Amygdala (tissue), 56 donors: ENCODE measurements around the gene SEBOX.
"Not testable (repeated sequence)": the region's sequence is repeated elsewhere in the genome, so short reads cannot be mapped to it uniquely, and the experiment has no call there.

Experiments
- DNase-seq, 56 donors: peaks; one replicate each; lab custom pipeline; 2025; lab: John Stamatoyannopoulos, UW

Gene SEBOX

DNA sequence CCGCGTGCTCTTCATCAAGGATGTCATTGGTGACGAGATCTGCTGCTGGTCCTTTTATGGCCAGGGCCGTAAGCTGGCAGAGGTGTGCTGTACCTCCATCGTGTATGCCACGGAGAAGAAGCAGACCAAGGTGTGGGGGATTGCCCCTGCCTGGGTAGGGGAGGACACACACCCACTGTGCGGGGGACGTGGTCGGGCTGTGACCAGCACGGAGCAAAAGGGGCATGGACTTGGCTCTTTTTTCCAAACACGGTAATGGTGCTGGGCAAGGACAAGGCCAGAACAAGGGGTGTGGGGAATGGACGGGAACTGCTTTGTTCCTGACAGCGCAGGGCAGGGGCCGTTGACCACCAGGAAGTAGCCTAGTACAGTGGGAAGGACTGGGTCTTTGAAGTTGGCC, 22.7 kb downstream of the SEBOX start:
- DNase-seq, result no peak

DNA sequence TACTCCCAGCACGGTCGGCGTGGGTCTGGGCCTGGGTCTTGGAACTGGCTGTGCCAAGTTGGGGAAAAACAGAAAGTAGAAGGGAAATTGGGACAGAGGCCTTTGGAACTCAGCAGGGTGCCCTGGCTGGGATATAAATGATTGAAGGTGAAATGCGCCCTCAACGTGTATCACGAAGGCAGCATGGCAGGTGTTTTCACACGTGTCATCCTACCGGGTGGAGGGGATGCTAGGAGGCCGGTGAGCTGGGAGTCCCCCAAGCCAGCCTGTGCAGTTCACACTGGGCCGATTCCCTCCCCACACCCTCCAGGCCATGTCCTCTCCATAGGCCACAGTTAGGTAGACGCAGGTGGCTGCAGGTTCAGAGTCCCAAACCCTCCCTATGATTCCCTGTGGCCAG, 23.5 kb downstream of the SEBOX start:
- DNase-seq, result no peak

DNA sequence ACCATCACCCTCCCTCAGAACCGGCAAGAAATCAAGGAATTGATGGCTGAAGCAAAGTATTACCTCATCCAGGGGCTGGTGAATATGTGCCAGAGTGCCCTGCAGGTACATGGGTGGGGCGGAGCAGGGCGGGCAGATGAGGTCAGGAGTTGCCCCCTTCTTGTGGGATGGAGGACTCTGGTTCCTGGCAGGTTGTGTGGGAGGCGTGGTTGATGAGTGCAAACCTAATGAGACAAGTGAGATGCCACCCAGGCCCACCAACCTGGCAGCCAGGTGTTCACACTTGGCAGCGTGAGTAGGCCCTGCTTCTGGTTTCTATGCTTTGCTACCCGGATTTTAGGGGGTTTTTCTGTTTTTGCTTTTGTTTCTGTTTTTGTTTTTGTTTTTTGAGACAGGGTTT, 24.6 kb downstream of the SEBOX start:
- no peak for DNase-seq

DNA sequence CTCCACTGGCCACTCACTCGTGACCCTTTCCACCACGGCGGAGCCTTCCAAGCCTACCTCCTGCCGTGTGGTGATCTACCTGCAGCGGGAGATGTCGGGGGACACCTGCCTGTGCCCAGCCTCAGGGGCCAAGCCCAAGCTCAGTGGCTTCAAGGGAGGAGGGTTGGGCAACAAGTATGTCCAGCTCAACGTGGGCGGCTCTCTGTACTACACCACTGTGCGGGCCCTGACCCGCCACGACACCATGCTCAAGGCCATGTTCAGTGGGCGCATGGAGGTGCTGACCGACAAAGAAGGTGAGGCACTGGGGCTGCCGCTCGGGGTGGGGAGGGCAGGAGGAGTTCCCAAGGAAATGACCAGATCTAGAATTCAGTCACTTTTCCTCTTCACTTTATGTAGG, 25.6 kb downstream of the SEBOX start:
- DNase-seq, result no peak

DNA sequence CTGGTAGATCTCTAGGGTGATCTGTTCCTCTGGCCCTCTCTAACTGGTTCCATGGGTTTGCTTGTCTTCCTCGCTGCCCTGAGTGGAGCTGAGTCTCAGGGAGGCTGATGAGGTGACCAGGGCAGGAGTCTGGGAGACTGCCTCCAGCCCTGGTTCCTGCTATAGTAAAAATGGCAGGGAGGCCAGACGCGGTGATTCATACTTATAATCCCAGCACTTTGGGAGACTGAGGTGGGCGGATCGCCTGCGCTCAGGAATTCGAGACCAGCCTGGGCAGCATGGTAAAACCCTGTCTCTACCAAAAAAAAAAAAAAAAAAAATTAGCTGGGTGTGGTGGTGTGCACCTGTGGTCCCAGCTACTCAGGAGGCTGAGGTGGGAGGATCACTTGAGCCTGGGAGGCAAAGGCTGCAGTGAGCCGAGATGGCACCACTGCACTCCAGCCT, 26.2 kb downstream of the SEBOX start:
- not testable (repeated sequence) for DNase-seq

DNA sequence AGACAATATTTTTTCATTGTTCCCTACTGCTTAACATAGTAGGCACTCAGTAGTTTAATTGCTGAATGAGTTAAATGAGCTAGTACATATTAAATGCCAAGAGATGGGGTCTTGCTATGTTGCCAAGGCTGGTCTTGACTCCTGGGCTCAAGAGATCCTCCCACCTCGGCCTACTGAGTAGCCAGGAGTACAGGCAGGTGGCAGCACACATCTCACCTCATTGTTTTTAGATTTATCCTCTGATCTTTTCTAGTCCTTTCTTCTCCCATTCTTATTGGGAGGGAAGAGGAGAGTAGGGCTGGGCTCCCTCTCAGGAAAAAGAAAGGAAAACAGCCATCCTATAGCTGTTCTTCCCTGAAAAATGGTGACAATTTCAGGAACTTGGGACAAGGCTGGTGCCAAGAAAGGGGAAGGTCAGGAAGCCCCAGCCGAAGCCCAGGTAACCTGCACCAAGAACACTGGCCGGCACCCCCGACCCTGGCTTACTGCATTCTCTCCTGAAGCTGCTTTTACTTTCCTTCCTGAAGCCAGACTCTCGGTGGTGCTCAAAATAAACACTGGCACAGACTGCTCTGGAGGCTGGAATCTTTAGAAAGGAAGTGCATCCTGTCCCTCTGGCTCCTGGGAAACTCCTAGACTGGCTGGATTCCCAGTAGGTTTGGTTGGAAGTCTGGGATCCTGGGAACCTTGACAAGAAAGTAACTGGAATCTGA, 26.8 kb downstream of the SEBOX start:
- no peak for DNase-seq

DNA sequence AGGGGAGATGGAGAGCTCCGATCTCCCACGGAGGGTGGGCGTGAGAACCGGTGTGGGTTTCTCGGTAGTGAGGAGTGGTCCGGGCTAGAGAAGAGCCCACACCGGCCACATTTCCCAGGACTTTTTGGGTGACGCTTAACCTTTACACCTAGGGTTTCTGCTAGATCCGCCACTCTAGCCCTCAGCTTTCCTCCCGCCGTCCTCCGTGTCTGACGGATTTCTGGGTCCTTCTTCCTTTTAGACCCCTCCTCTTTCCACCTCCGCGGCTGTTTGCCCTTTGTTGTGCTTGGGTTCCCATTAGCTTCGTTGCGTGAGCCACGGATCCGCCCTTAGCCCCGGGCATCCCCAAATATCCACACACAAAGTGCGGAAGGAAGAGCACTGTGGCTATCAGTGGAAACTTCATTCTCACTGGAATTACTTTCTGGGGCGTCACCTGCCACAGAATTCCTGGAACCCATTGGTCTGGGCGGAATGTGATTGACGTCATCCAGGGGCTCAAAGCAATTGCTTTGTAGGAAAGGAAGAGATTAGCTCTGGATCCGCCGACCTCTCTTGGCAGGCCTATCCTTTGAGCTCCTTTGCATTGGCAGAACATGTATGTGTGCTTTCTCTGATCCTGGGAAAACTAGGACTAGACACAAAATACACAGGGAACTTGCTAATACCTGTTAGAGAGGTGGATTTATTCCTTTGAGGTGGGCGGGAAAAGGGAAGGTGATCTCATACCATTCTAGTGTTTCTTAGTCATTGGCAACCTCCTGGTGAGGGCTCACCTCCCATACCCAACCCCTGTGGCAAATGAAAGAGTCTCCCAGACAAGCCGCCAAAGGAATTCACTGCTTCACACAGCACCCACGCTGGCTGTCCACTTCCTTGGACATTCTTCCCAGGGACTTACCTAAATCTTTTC, 28.8 kb downstream of the SEBOX start:
- peak in 21 of 56 donors; percentile 12 to 65 (median 30) for DNase-seq

DNA sequence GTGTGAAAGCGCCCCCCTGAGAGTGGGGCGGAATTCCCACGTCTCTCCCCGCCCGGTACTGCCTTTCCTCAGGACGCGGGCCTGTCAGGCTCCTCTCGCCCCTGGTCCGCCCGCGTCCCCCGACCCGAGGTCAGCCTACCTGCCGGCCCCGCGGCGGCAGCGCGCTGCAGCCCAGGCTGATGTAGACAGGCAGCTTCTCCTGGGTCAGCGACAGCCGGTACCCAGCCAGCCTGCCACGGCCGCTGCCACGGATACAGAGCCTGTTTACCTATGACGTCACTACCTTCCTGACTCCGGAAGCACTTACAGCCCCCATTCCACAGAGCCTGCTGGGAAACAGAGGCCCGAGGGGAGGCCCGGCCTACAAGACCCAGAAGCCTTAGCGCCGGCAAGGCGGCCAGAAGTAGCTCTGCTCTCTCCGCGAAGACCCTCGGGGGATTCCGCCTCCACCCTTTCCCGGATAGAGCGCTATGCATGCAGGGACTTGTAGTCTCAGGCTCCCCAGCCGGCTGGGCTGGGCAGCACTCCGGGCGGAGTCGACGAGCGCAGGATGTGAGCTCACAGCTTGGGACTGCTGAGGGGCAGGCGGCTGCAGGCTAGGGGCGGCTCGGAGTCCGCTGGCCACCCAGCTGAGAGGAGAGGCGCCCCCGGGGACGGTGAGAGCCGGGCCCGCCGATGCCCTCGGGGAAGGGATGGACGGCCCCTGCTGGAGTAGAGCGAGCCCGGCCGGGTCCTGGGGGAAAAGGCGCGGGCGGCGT, 29.6 kb downstream of the SEBOX start, which contains the start of the genes IFT20 and TNFAIP1:
IFT20 (minus strand) TSS at position 272 of the 758 bp plus-strand sequence. CDS start 3,487 bp downstream, outside the sequence.
TNFAIP1 (plus strand) TSS at position 561 of the 758 bp plus-strand sequence. CDS start 3,761 bp downstream, outside the sequence.
- DNase-seq, result peak; percentile 83 to 100 (median 99)

DNA sequence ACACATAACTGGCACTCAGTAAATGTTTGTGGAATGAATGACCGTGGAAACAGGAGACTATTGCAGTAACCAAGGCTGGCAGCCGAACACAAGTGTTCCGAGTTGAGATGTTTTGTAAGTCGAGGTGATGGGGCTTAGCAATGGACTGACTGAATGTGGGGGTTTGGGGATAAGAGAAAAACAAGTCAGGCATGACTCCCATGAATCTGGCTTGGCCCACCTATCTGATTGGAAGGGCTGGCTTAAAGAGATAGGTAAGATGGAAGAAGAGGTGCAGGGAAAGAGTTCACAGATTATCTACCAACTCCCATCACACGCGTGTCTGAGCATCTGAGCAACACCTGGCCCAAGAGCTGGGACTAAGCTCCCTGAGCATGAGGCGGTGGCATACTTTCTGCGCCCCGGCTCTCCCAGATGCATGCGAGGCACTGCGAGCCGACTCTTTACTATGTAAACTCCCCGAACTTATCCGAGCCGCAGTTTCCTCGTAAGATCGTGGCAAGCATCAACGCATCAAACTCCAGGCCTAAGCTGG, 30.3 kb downstream of the SEBOX start:
- no peak for DNase-seq

DNA sequence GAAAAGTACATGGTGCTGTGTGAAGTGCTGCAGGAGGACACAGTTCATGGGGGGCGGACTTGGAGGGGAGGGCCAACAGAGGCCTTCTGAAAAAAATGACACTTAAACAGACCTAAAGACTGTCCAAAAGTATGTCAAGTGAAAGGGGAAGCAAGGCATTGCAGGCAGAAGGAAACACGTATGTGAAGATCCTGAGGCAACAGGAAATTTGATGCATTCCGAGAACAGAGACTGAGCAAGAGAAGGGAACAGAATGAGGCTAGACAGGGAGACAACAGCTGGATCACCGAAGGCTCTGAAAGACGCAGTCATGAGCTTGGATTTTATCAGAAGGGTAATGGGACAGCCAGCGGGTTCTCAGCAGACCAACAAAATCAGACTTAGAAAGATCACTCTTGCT, 30.8 kb downstream of the SEBOX start:
- DNase-seq, result no peak

DNA sequence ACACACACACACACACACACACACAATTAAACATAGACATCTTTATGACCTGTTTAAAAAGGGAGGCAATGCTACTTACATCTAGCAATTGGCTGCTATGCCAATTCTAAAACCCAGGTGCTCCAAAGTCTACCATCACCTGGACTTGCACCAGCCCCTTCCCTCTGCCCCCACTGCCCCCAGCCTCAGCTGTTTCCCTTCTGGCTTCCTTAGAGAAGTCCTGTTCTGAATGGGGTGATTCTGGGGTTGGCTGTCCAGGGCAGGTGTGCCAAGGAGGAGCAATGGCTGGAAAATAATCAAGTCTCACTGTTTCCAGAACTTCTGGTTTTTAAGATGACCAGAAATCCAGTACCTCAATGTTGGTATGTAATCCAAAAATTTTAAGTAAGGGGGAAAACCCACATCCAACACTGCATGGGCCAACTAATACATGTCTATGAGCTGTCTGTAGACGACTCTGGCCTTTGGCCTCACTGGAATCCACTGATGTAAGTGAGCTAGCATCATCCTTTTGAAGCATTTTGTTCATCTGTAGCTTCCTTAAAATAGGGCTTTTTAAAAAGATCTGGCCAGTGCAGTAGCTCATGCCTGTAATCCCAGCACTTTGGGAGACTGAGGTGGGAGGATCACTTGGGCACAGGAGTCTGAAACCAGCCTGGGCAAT, 31.8 kb downstream of the SEBOX start:
- DNase-seq, result no peak

DNA sequence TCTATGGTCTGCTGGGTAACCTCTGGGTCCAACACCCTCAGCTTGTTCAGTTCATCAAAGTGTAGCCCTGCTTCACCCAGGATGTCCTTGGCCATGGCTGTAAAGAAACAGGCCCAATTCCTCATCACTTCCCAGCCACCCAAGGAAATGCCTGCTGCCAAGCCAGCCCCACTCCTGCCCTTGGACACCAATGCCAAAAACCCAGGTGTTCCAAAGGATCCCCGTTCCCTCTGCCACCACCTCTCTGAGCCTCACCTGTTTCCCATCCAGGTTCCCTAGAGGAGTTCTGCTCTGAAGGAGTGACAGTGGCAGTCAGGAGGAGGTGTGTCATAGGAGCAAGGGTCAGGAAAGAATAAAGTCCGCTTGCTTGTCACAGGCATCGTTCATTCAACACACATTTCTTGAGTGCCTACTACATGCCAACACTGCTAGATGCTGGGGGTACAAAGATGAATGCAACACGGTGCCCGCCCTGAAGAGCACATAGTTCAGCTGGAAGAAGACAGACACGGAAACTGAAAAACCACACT, 33.0 kb downstream of the SEBOX start:
- no peak for DNase-seq

DNA sequence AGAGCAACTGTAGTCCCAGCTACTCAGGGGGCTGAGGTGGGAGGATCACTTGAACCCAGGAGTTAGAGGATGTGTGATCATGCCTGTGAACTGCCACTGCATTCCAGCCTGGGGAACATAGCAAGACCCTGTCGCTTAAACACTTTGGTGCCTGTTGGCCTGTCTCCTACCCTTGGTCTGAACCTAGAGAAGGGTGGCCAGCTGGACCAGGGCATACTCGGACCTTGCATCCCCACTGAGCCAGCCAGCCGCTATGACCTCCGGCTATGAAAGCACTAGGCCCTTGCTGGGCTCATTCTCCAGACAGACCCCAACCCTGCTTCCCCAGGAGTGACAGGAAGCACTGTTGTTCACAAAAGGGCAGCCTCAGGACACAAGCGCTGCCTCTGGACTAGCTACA, 34.3 kb downstream of the SEBOX start:
- no peak for DNase-seq

DNA sequence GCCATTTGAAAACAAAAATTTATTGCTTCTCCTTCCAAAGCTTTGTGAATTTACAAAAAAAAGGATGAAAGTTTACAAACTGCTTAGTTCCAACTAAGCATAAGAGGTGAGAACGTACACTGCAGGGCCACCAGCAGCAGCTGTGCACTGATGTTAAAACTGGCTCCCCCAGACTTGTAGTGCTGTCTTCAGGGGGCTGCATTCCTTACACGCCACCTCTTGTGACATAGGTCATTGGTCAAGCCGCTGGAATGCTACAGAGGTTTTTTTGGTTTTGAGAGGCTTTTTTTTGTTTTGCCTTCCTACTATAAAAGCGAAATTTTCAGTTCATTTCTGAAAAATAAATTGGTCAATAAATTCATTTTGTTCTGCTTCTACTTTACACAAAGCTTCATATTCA, 36.7 kb downstream of the SEBOX start:
- no peak for DNase-seq

DNA sequence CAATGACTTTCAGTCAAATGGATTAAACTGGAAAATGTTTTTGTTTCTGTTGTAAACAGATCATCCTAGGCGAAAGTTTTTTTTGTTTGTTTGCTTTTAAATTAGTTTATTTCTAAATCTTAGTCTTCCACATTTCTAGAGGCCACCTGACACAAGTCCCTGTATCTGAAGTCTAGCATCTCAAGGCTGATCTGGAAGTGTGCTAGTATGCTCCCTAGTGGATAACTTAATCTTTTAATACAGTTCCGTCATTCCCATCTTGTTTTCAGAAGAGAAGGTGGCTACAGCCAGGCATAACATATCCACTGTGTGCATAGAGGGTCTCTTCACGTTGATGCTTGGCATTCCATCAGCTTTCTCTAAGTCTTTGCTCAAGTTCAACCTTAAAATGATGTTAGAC, 37.3 kb downstream of the SEBOX start:
- no peak for DNase-seq

DNA sequence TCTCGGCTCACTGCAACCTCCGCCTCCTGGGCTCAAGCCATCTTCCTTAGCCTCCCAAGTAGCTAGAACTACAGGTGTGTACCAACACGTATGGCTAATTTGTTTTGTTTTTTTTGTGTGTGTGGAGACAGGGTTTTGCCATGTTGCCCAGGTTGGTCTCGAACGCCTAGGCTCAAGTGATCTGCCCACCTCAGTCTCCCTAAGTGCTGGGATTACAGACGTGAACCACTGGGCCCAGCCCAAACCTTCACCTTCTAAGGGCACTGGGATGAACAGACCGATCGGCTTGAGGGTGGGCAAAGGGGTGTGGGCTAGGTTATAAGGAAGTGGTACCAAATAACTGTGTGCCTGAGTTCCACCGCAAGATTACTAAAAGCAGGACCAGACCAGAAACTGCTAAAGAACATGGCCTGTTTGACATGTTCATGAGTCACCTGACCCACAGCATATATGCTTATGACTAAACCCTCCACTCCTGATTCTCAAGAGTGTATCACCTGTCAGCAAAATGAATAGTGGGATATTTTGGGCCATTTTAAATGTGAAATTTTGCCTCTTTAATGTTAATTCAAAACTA, 37.9 kb downstream of the SEBOX start:
- no peak for DNase-seq

DNA sequence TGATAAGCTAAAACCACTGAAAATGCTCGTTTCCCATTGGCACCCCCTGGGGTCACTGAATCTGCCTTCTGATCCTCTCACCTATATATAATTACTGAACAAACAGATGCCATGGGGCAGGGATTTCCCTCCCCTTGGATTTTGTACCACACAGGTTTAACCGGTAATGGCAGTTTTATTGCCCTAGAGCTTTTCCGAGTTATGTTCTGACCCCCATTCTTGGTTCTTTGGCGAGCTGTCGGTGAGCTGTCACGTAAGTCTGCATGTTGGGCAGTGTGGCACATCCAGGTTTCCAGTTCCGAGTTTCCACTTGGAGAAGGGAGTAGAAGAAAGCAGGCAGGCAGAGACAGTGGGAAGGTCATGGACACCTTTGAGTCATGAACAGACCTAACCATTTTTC, 38.9 kb downstream of the SEBOX start:
- DNase-seq, result no peak

DNA sequence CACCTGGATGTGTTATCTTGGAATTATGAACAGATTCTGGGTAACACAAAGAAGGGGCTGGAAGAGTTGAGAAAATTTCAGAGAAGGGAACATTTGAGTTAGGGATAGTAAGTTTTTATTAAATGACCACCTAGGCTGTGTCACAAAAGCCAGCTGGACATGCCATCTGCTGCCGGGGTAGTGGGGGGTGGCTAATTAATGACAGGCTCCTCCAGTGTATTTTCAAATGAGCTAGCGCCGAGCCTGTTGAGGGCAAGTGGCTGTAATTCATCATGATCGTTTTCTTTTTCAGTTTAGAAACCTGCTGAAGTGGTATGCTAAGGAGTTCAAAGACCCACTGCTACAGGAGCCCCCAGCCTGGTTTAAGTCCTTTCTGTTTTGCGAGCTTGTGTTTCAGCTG, 39.8 kb downstream of the SEBOX start:
- no peak for DNase-seq

DNA sequence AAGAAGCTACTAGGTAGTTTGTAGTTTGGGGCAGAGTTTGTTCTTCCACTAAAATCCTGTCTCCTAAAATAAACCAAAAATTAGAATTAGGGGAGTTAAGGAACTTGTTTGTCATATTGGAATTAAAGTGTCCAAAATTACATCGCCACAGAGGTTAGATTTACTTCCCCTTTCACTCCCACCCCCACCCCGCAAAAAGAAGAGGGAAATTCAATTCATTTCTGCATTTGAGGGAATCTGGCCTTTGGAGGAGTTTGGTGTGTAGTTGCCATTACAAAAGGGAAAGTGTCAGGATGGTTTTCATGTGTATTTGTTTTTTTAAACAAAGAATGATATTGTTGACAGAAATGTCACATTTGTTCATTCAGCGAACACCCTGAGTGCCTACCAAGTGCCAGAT, 40.2 kb downstream of the SEBOX start:
- no peak for DNase-seq
